Mammary epithelial cell (primary cell): Measurements from ENCODE around the gene ZNF292.
A peak's percentile ranks its signal among the peaks of the same experiment; 100 is the strongest.

Experiments used
- CTCF ChIP-seq, 2 donors: IDR thresholded peaks in 1 of 2; conservative IDR thresholded peaks in 1 of 2; 2 replicates each; pipeline ENCODE4 v1.5.1; 2011 to 2012; ENCODE audit warnings: inconsistent platforms in 2 of 2, low read length in 2 of 2, mild to moderate bottlenecking in 2 of 2, control low read depth in 1 of 2, low read depth in 1 of 2; ENCODE audit not compliant: insufficient read depth in 1 of 2; ENCODE audit errors: extremely low read depth in 1 of 2
- EZH2 ChIP-seq: IDR thresholded peaks from 2 replicates; pipeline ENCODE4 v1.6.1; 2012; ENCODE audit warnings: low read length, inconsistent platforms, borderline replicate concordance

GRCh38 chr6:87237804-87238203 is 82.4 kb downstream of the ZNF292 start:
- TF ChIP-seq CTCF (conservative IDR thresholded peaks at IDR 0.05 in 1 of 2, IDR thresholded peaks at IDR 0.05 in 1 of 2; ENCODE audit: extremely low read depth in 1 of 2, insufficient read depth in 1 of 2, low read depth in 1 of 2, low read length in 2 of 2): peak; percentile 52 to 72
- no peak for TF ChIP-seq EZH2
